ENCODE measurements around the gene CHST8.
A peak's percentile ranks its signal among the peaks of the same experiment; 100 is the strongest.

CHST8 gene

GRCh38 chr19:33796164-33796875, 174.6 kb downstream of the CHST8 start, which contains the start of gene KCTD15:
KCTD15 (plus strand) TSS chr19:33796870; CDS start chr19:33800455, 3,585 bp downstream.
- Histone ChIP-seq H3K4me3 (ENCODE audit: low read depth, low read length) (peak within 1 kb of the TSS; percentile 86), H3K79me2 (ENCODE audit: control insufficient read depth, insufficient read depth, low read length, poor library complexity) (peaks cover 15% of the 10 kb centered on the region), H3K14ac (ENCODE audit: low read length) (peak within 1 kb of the TSS; percentile 93), H2AFZ (ENCODE audit: insufficient read depth, low read length, poor library complexity) (peak within 1 kb of the TSS; percentile 91), H3K27ac (ENCODE audit: low read depth, low read length) (peak within 1 kb of the TSS; percentile 99), H3K36me3 (ENCODE audit: control insufficient read depth in 1 of 2, insufficient read depth in 2 of 2, low read length in 2 of 2) (peaks cover 4 to 9% of the 10 kb centered on the region in 2 experiments), H4K91ac (ENCODE audit: low read depth, low read length) (peak within 1 kb of the TSS; percentile 99), H4K8ac (ENCODE audit: low read depth, low read length) (peak within 1 kb of the TSS; percentile 94), H3K4ac (ENCODE audit: low read depth, low read length) (peak within 1 kb of the TSS; percentile 91), H4K12ac (ENCODE audit: low read depth, low read length) (peak within 1 kb of the TSS; percentile 85), H3K27me3 (ENCODE audit: insufficient read depth, low read length) (no peaks in the 10 kb centered on the region), H3K79me1 (ENCODE audit: low read length) (peaks cover 22% of the 10 kb centered on the region), H3K18ac (ENCODE audit: low read length) (peak within 1 kb of the TSS; percentile 98), H3K9ac (ENCODE audit: low read length) (peak within 1 kb of the TSS; percentile 92), H2AK5ac (ENCODE audit: low read length) (peak within 1 kb of the TSS; percentile 78), H3K9me3 (ENCODE audit: insufficient read depth, low read depth, low read length) (peaks cover 2% of the 10 kb centered on the region), H3K4me1 (ENCODE audit: control insufficient read depth in 1 of 2, insufficient read depth in 2 of 2, low read length in 2 of 2) (peaks cover 12 to 19% of the 10 kb centered on the region in 2 experiments), H3K23ac (ENCODE audit: low read length) (no peak within 1 kb of the TSS), H2BK5ac (ENCODE audit: low read depth, low read length, poor library complexity) (peak within 1 kb of the TSS; percentile 97), H2BK12ac (ENCODE audit: low read length) (no peak within 1 kb of the TSS), H3K4me2 (ENCODE audit: low read length) (peak within 1 kb of the TSS; percentile 78), H2BK120ac (ENCODE audit: insufficient read depth, low read length, poor library complexity) (peak within 1 kb of the TSS; percentile 94)
- DNase-seq: peak in 1 of 2 donors; percentile 53
- no CpG with 5 or more reads among the region's 92 CpGs for WGBS (ENCODE audit: extremely low coverage, insufficient coverage, insufficient read length)

GRCh38 chr19:33797802-33798671, 176.3 kb downstream of the CHST8 start:
- peak overlapping the region; percentile 40 for H2AFZ ChIP-seq (ENCODE audit: insufficient read depth, low read length, poor library complexity)
- H3K9me3 ChIP-seq (ENCODE audit: insufficient read depth, low read depth, low read length): peaks cover 2% of the 10 kb centered on the region
- H4K8ac ChIP-seq (ENCODE audit: low read depth, low read length): peak overlapping the region; percentile 4
- H2AK5ac ChIP-seq (ENCODE audit: low read length): peak overlapping the region; percentile 64
- H3K9ac ChIP-seq (ENCODE audit: low read length): peak overlapping the region; percentile 16
- H3K4ac ChIP-seq (ENCODE audit: low read depth, low read length): peak overlapping the region; percentile 60
- no peak overlapping the region for H4K12ac ChIP-seq (ENCODE audit: low read depth, low read length)
- H3K36me3 ChIP-seq (ENCODE audit: control insufficient read depth in 1 of 2, insufficient read depth in 2 of 2, low read length in 2 of 2): peaks cover 21 to 24% of the 10 kb centered on the region in 2 experiments
- H2BK5ac ChIP-seq (ENCODE audit: low read depth, low read length, poor library complexity): peak overlapping the region; percentile 37
- H3K4me1 ChIP-seq (ENCODE audit: control insufficient read depth in 1 of 2, insufficient read depth in 2 of 2, low read length in 2 of 2): peaks cover 12 to 19% of the 10 kb centered on the region in 2 experiments
- no peak overlapping the region for H2BK12ac ChIP-seq (ENCODE audit: low read length)
- peaks cover 15% of the 10 kb centered on the region for H3K79me2 ChIP-seq (ENCODE audit: control insufficient read depth, insufficient read depth, low read length, poor library complexity)
- H2BK120ac ChIP-seq (ENCODE audit: insufficient read depth, low read length, poor library complexity): peak overlapping the region; percentile 19
- H3K79me1 ChIP-seq (ENCODE audit: low read length): peaks cover 22% of the 10 kb centered on the region
- H3K4me2 ChIP-seq (ENCODE audit: low read length): peak overlapping the region; percentile 67
- peak overlapping the region; percentile 68 for H3K14ac ChIP-seq (ENCODE audit: low read length)
- peak overlapping the region; percentile 81 for H3K4me3 ChIP-seq (ENCODE audit: low read depth, low read length)
- peak overlapping the region; percentile 93 for H3K27ac ChIP-seq (ENCODE audit: low read depth, low read length)
- H3K27me3 ChIP-seq (ENCODE audit: insufficient read depth, low read length): no peaks in the 10 kb centered on the region
- no peak overlapping the region for H3K23ac ChIP-seq (ENCODE audit: low read length)
- no peak overlapping the region for H3K18ac ChIP-seq (ENCODE audit: low read length)
- peak overlapping the region; percentile 44 for H4K91ac ChIP-seq (ENCODE audit: low read depth, low read length)
- no CpG with 5 or more reads among the region's 61 CpGs for WGBS (ENCODE audit: extremely low coverage, insufficient coverage, insufficient read length)
- DNase-seq: no peak

GRCh38 chr19:33798681-33799111, 176.9 kb downstream of the CHST8 start:
- WGBS (ENCODE audit: extremely low coverage, insufficient coverage, insufficient read length): no CpG with 5 or more reads among the region's 12 CpGs
- DNase-seq: no peak
- peaks cover 15% of the 10 kb centered on the region for H3K79me2 ChIP-seq (ENCODE audit: control insufficient read depth, insufficient read depth, low read length, poor library complexity)

GRCh38 chr19:33799476-33799875, 177.7 kb downstream of the CHST8 start:
- peaks cover 33 to 38% of the 10 kb centered on the region in 2 experiments for H3K36me3 ChIP-seq (ENCODE audit: control insufficient read depth in 1 of 2, insufficient read depth in 2 of 2, low read length in 2 of 2)
- peaks cover 22% of the 10 kb centered on the region for H3K79me1 ChIP-seq (ENCODE audit: low read length)
- no peak overlapping the region for H2BK5ac ChIP-seq (ENCODE audit: low read depth, low read length, poor library complexity)
- H4K12ac ChIP-seq (ENCODE audit: low read depth, low read length): no peak overlapping the region
- H2AK5ac ChIP-seq (ENCODE audit: low read length): no peak overlapping the region
- no peak overlapping the region for H2BK12ac ChIP-seq (ENCODE audit: low read length)
- H3K18ac ChIP-seq (ENCODE audit: low read length): no peak overlapping the region
- no peak overlapping the region for H3K9ac ChIP-seq (ENCODE audit: low read length)
- H3K79me2 ChIP-seq (ENCODE audit: control insufficient read depth, insufficient read depth, low read length, poor library complexity): peaks cover 15% of the 10 kb centered on the region
- no peak overlapping the region for H3K23ac ChIP-seq (ENCODE audit: low read length)
- no peak overlapping the region for H4K8ac ChIP-seq (ENCODE audit: low read depth, low read length)
- no peak overlapping the region for H3K4me3 ChIP-seq (ENCODE audit: low read depth, low read length)
- H2AFZ ChIP-seq (ENCODE audit: insufficient read depth, low read length, poor library complexity): no peak overlapping the region
- no peak overlapping the region for H2BK120ac ChIP-seq (ENCODE audit: insufficient read depth, low read length, poor library complexity)
- H3K14ac ChIP-seq (ENCODE audit: low read length): no peak overlapping the region
- no peak overlapping the region for H3K4ac ChIP-seq (ENCODE audit: low read depth, low read length)
- H3K9me3 ChIP-seq (ENCODE audit: insufficient read depth, low read depth, low read length): peaks cover 2% of the 10 kb centered on the region
- no CpG with 5 or more reads among the region's 5 CpGs for WGBS (ENCODE audit: extremely low coverage, insufficient coverage, insufficient read length)
- DNase-seq: no peak
- H3K27ac ChIP-seq (ENCODE audit: low read depth, low read length): peak overlapping the region; percentile 57
- peaks cover 12 to 17% of the 10 kb centered on the region in 2 experiments for H3K4me1 ChIP-seq (ENCODE audit: control insufficient read depth in 1 of 2, insufficient read depth in 2 of 2, low read length in 2 of 2)
- no peaks in the 10 kb centered on the region for H3K27me3 ChIP-seq (ENCODE audit: insufficient read depth, low read length)
- no peak overlapping the region for H4K91ac ChIP-seq (ENCODE audit: low read depth, low read length)
- peak overlapping the region; percentile 67 for H3K4me2 ChIP-seq (ENCODE audit: low read length)

More at GRCh38 chr19:33798681-33799111, 176.9 kb downstream of the CHST8 start:
- no peak overlapping the region for H2BK120ac ChIP-seq (ENCODE audit: insufficient read depth, low read length, poor library complexity)
- no peak overlapping the region for H3K18ac ChIP-seq (ENCODE audit: low read length)
- no peak overlapping the region for H3K23ac ChIP-seq (ENCODE audit: low read length)
- peak overlapping the region; percentile 64 for H3K4me3 ChIP-seq (ENCODE audit: low read depth, low read length)
- peaks cover 22% of the 10 kb centered on the region for H3K79me1 ChIP-seq (ENCODE audit: low read length)
- peaks cover 12 to 19% of the 10 kb centered on the region in 2 experiments for H3K4me1 ChIP-seq (ENCODE audit: control insufficient read depth in 1 of 2, insufficient read depth in 2 of 2, low read length in 2 of 2)
- H4K91ac ChIP-seq (ENCODE audit: low read depth, low read length): peak overlapping the region; percentile 44
- H3K9me3 ChIP-seq (ENCODE audit: insufficient read depth, low read depth, low read length): peaks cover 2% of the 10 kb centered on the region
- peaks cover 25 to 30% of the 10 kb centered on the region in 2 experiments for H3K36me3 ChIP-seq (ENCODE audit: control insufficient read depth in 1 of 2, insufficient read depth in 2 of 2, low read length in 2 of 2)
- H3K27ac ChIP-seq (ENCODE audit: low read depth, low read length): peak overlapping the region; percentile 78
- no peaks in the 10 kb centered on the region for H3K27me3 ChIP-seq (ENCODE audit: insufficient read depth, low read length)
- peak overlapping the region; percentile 16 for H3K9ac ChIP-seq (ENCODE audit: low read length)
- H3K4ac ChIP-seq (ENCODE audit: low read depth, low read length): peak overlapping the region; percentile 60
- peak overlapping the region; percentile 64 for H2AK5ac ChIP-seq (ENCODE audit: low read length)
- no peak overlapping the region for H4K12ac ChIP-seq (ENCODE audit: low read depth, low read length)
- H2AFZ ChIP-seq (ENCODE audit: insufficient read depth, low read length, poor library complexity): peak overlapping the region; percentile 40
- peak overlapping the region; percentile 4 for H4K8ac ChIP-seq (ENCODE audit: low read depth, low read length)
- no peak overlapping the region for H2BK12ac ChIP-seq (ENCODE audit: low read length)
- peak overlapping the region; percentile 68 for H3K14ac ChIP-seq (ENCODE audit: low read length)
- H3K4me2 ChIP-seq (ENCODE audit: low read length): peak overlapping the region; percentile 67
- H2BK5ac ChIP-seq (ENCODE audit: low read depth, low read length, poor library complexity): peak overlapping the region; percentile 8

Data from trophoblast cell (in vitro differentiated cells and primary cell).